Amniotic stem cell (primary cell): ENCODE measurements around the gene INSIG2.
A peak's percentile ranks its signal among the peaks of the same experiment; 100 is the strongest.

Source experiments
- DNase-seq: peaks from one replicate; lab custom pipeline; 2025; lab: John Stamatoyannopoulos, UW

Gene INSIG2

DNA sequence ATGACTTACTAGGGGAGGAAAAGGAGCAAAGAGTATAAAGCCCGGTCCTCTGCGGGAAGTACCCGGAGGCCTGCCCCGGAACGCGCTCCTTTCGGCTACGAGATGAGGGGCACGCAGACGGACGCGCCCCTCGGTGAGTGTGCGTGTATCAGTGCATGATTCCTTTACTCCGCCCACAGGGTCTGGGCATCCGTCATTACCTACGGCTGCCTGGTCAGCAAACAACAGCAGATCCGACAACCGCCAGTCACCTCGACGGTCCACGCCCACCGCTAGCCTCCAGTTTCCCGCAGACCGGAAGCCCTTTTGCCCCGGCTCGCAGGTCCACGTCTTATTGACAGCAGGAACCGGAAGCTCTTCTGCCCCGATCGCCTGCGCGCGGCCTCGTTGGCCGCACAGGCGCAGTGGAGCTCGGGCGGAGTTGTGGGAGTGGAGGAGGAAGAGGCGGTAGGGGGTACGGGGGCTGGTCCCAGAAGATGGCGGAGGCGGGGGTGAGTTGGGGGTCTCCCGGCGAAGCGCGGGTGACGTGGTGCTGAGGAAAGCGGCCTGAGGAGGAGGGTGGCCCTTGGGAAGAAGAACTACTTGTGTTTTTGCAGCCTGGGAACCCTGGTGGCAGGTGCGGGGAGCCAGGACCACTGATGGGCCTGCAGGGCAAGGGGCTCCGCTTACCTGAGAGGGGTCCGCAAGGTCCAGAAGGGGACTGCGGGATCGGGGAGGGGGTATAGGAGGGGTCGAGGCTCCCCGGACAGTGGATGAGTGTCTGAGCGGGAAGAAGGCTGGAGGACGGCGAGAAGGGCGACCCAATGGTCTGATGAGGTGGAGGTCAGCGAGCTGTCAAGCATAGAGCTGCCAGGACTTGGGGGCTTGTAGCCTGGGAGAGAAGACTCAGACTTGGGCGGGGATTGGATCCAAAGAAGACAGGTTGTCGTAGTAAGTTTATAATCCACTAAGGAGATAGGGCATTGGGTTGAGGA lies at the start of gene INSIG2:
INSIG2 (plus strand) TSS at position 421 of the 974 bp plus-strand sequence. CDS start 8,086 bp downstream, outside the sequence.
- DNase-seq = peak; percentile 86

DNA sequence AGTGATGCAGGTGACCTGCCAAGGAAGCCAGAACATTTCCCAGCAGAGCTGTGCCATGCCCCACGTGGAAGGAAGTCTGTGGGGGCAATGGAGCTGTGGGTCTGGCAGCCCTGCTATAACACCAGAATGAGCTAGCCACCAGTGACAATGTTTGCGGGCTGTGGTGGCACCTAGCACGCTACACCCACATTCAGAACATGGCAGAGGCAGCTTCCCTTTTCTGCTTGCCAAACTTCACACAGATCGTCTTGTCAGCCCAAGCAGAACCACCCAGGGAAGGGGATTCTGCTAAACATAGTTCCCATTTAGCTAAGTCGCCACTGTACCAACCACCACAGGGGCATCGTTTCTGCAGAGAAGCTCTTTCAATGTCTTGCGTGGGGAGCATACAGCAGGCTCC lies 47.4 kb upstream of the INSIG2 start:
- no peak for DNase-seq

DNA sequence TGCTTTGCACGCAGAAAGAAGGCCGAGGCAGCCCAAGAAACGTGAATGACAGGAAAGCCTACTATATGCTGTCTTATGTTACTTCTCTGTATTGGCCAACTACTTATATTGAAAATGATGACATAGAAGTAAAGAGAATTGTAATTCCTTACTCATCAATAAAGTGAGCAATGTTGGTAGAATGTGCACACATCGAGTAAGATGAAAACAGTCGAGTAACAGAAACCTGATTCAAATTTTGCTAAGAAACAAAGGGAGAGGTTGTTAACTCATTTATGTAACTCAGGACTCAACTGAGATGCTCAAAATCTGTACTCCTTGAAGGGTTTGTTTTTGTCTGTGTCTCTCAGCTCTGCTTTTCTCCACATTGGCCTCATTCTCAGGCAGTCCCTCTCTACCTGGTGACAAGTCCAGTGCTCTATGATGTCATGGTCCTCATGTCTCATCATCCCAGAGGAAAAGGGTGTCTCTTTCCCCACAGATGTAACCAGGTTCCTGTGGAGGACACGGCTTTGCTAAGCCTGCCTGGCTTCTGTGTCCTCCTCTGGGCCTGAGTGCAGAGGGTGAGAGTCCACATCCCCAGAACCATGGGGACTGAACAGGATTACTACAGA lies 44.1 kb upstream of the INSIG2 start:
- DNase-seq = no peak

- no peak for DNase-seq
Observed at GRCh38 chr2:118044854-118045253, 43.4 kb upstream of the INSIG2 start.

DNA sequence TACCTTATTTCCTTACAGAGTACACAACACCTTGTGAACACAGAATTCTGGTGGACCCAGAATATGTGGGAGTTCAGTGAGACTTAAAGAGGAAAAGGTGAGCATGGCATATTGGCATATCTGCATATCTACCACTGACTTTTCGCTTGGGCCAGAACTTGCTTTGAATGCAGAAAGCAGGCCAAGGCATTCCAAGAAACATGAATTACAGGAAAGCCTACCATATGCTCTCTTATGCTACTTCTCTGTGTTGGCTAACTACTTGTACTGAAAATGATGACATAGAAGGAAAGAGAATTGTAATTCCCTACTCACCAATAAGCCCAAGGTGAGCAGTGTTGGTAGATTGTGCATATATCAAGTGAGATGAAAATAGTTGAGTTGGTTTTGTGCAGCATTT lies 43.0 kb upstream of the INSIG2 start:
- no peak for DNase-seq

GRCh38 chr2:118046634-118047210 lies 41.5 kb upstream of the INSIG2 start:
- DNase-seq = peak; percentile 29

DNA sequence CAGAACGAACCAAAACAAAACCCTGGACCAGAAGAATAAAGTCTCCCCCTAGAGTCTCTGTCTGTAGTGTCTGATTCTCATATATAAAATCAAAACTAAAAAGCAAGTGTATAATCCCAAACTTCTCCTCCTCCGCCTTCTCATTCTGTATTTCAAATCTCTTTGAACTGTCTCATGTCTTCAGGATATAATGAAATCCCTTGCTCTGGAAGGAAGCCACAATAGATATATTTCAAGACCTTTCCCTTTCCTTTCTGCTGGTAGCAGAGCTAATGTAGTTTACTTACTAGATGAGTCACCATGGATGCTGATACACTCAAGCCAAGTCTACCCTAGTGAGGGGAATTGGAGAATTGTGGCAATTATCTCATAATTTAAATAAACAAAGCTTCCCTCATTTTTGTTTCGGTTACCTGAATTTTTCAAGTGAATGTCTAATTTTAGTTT lies 40.9 kb upstream of the INSIG2 start:
- no peak for DNase-seq

DNA sequence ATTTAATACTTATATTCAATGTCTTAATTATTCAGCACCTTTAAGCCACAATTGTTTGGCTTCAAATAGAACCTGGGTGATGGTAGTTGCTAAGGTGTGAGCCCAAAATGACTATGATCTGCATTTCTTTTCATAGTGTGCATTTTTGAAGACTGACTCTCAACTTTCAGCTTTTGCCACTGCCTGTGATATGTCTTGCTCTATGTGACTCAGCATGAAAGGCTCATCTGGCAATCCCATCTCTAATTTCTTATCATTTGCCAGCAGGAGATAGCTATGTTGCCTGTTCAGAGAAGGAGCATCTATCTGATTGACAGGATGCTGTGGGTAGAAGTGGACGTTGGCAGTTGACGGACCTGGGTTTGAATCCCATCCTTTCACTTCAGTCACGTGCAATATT lies 39.9 kb upstream of the INSIG2 start:
- DNase-seq = no peak

GRCh38 chr2:118049140-118049815 lies 39.0 kb upstream of the INSIG2 start:
- DNase-seq = no peak

DNA sequence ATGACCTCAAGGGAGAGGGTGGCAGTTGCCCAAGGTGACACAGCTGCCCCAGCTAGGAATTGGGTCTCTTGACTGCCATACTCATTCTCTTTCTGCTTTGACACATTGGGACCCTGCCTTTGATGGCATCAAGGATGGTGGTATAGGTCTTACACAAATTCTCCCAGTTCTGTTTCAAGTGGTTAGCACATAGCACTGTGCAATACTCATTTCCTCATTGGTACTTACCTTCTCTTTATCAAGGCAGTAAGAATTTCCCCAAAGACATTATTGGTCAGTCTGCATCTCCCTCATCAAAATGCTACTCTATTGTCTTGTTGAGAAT lies 38.5 kb upstream of the INSIG2 start:
- no peak for DNase-seq

GRCh38 chr2:118050386-118050785 lies 37.9 kb upstream of the INSIG2 start:
- DNase-seq = no peak

GRCh38 chr2:118050974-118051373 lies 37.3 kb upstream of the INSIG2 start:
- DNase-seq = no peak

- DNase-seq = no peak
Observed at GRCh38 chr2:118051826-118052358, 36.4 kb upstream of the INSIG2 start.

DNA sequence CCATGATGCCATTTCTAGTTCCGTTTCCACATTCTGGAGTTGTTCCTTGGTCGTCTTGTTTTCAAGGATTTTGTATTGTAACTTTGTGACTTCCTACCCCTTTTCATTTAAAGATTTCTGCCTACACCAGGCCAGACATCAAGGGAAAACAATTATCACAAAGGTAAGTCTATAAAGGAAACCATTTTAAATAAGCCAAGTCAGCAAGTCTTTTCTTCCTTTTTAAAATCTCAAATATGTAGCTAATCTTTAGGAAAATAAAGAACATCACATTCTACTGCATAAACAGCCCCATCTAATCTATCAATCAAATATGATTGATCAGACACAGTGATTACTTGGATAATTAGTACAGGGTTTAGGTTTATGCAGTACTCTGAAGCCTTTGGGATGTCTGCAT lies 35.8 kb upstream of the INSIG2 start:
- DNase-seq = no peak

DNA sequence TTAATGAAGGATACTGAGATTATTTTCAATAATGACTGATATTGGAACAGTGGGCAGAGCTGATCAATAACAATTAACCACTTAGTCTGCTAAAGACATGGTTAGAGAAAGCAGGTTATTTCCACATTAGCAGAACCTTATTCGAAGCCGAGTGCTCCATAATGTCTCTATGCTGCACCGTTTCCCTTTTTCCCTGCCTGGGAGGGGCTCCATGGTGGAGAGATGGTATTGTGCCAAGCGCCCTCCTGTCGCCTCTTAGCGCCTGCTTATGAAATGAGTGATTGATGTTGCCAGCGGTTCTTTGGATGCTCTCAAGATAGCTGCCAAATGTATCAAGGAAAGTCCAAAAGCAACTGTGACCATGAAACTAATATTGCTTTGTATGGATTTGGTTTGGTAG lies 34.6 kb upstream of the INSIG2 start:
- no peak for DNase-seq

GRCh38 chr2:118054213-118055008 lies 33.9 kb upstream of the INSIG2 start:
- no peak for DNase-seq

- no peak for DNase-seq
Observed at GRCh38 chr2:118055512-118056164, 32.6 kb upstream of the INSIG2 start.

GRCh38 chr2:118056165-118056534 lies 32.1 kb upstream of the INSIG2 start:
- DNase-seq = no peak

- DNase-seq = no peak
Observed at GRCh38 chr2:118056801-118057200, 31.5 kb upstream of the INSIG2 start.

GRCh38 chr2:118058951-118059350 lies 29.3 kb upstream of the INSIG2 start:
- no peak for DNase-seq

DNA sequence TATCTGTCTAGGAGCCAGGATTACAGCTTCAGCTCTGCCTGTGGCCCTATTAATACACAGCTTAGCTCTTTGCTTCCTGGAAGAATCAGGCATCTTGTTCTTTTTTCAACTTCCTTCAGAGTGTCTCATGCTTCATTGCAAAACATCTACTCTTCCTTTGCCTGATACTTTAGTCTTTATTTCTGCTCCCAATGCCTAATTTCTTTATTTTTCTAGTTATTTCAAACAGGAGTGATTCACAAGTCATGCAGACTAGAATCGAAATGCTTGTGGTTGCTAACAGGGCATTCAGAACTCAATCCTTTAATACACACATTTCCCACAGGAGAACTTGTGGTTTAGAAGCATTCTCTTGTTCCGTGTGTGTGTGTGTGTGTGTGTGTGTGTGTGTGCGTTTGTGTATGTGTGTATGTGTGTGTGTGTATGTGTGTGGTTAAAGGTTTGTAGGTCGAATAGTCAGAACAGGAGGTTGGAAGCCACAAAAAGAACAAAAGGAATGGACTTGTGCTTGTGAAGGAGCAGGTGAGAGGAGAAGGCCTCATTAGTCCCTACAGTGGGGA lies 28.3 kb upstream of the INSIG2 start:
- DNase-seq = no peak
